ENCODE measurements around the gene ADGRL1.
"Not testable (repeated sequence)": the region's sequence is repeated elsewhere in the genome, so short reads cannot be mapped to it uniquely, and the experiment has no call there.

Gene ADGRL1

GRCh38 chr19:14183741-14184350 lies 22.1 kb downstream of the ADGRL1 start:
- no peaks in the 10 kb centered on the region for H4K20me1 ChIP-seq (ENCODE audit: low read depth, low read length)
- no peaks in the 10 kb centered on the region for H3K27me3 ChIP-seq (ENCODE audit: low read length)
- H3F3A ChIP-seq (ENCODE audit: insufficient read depth) = no peaks in the 10 kb centered on the region
- H2AFZ ChIP-seq (ENCODE audit: low read depth, low read length, severe bottlenecking) = no peak overlapping the region
- no peak overlapping the region for H3K4me2 ChIP-seq (ENCODE audit: low read depth, low read length, poor library complexity, severe bottlenecking)
- H3K9ac ChIP-seq (ENCODE audit: low read length) = no peak overlapping the region
- H3K9me2 ChIP-seq (replicated peaks; ENCODE audit: insufficient read depth, low read length) = no peaks in the 10 kb centered on the region
- no peaks in the 10 kb centered on the region for H3K36me3 ChIP-seq (ENCODE audit: low read length)
- no peak overlapping the region for H3K27ac ChIP-seq (ENCODE audit: low read depth, low read length)
- H3K9me3 ChIP-seq (ENCODE audit: insufficient read depth, low read length) = no peaks in the 10 kb centered on the region
- TF ChIP-seq, protein P1, sequence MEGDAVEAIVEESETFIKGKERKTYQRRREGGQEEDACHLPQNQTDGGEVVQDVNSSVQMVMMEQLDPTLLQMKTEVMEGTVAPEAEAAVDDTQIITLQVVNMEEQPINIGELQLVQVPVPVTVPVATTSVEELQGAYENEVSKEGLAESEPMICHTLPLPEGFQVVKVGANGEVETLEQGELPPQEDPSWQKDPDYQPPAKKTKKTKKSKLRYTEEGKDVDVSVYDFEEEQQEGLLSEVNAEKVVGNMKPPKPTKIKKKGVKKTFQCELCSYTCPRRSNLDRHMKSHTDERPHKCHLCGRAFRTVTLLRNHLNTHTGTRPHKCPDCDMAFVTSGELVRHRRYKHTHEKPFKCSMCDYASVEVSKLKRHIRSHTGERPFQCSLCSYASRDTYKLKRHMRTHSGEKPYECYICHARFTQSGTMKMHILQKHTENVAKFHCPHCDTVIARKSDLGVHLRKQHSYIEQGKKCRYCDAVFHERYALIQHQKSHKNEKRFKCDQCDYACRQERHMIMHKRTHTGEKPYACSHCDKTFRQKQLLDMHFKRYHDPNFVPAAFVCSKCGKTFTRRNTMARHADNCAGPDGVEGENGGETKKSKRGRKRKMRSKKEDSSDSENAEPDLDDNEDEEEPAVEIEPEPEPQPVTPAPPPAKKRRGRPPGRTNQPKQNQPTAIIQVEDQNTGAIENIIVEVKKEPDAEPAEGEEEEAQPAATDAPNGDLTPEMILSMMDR (IDR thresholded peaks at IDR 0.05; ENCODE audit: insufficient read depth, low read length, poor library complexity, severe bottlenecking) = no peak
- TF ChIP-seq EZH2phosphoT487 (conservative IDR thresholded peaks at IDR 0.05; ENCODE audit: low read length) = no peak
- H3K79me2 ChIP-seq (ENCODE audit: insufficient read depth, low read length) = no peaks in the 10 kb centered on the region
- H3K4me3 ChIP-seq (ENCODE audit: insufficient read depth, low read length, poor library complexity, severe bottlenecking) = no peak overlapping the region

GRCh38 chr19:14182476-14182875 lies 23.5 kb downstream of the ADGRL1 start:
- TF ChIP-seq, protein P1 (IDR thresholded peaks at IDR 0.05; ENCODE audit: insufficient read depth, low read length, poor library complexity, severe bottlenecking) = no peak
- TF ChIP-seq EZH2phosphoT487 (conservative IDR thresholded peaks at IDR 0.05; ENCODE audit: low read length) = no peak
- H3F3A ChIP-seq (ENCODE audit: insufficient read depth) = no peaks in the 10 kb centered on the region
- no peak overlapping the region for H3K4me3 ChIP-seq (ENCODE audit: insufficient read depth, low read length, poor library complexity, severe bottlenecking)
- no peak overlapping the region for H2AFZ ChIP-seq (ENCODE audit: low read depth, low read length, severe bottlenecking)
- no peaks in the 10 kb centered on the region for H3K27me3 ChIP-seq (ENCODE audit: low read length)
- no peaks in the 10 kb centered on the region for H3K9me2 ChIP-seq (replicated peaks; ENCODE audit: insufficient read depth, low read length)
- no peak overlapping the region for H3K4me2 ChIP-seq (ENCODE audit: low read depth, low read length, poor library complexity, severe bottlenecking)
- no peaks in the 10 kb centered on the region for H3K36me3 ChIP-seq (ENCODE audit: low read length)
- no peaks in the 10 kb centered on the region for H3K79me2 ChIP-seq (ENCODE audit: insufficient read depth, low read length)
- H3K9ac ChIP-seq (ENCODE audit: low read length) = no peak overlapping the region
- no peak overlapping the region for H3K27ac ChIP-seq (ENCODE audit: low read depth, low read length)
- no peaks in the 10 kb centered on the region for H4K20me1 ChIP-seq (ENCODE audit: low read depth, low read length)
- no peaks in the 10 kb centered on the region for H3K9me3 ChIP-seq (ENCODE audit: insufficient read depth, low read length)

DNA sequence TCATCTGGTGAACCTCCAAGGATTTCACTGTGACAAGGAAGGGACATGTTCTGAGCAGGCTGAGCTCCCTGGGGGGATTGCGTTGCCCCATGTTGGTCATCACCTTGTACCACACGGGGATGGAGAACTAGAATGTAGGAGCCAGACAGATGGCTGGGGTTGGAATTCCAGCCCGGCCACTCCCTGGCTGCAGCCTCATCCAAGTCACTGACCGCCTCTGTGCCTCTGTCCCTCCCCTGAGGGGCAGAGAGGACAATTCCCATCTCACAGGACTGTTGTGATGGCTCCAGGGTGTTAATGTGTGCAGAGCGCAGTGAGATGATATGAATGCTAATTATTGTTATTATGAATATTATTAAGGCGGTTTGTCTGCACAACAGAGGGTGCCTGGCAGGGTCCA lies 24.1 kb downstream of the ADGRL1 start:
- no peaks in the 10 kb centered on the region for H3K9me2 ChIP-seq (replicated peaks; ENCODE audit: insufficient read depth, low read length)
- no peaks in the 10 kb centered on the region for H3K79me2 ChIP-seq (ENCODE audit: insufficient read depth, low read length)
- no peaks in the 10 kb centered on the region for H3K36me3 ChIP-seq (ENCODE audit: low read length)
- H3K4me2 ChIP-seq (ENCODE audit: low read depth, low read length, poor library complexity, severe bottlenecking) = no peak overlapping the region
- H3F3A ChIP-seq (ENCODE audit: insufficient read depth) = no peaks in the 10 kb centered on the region
- no peak overlapping the region for H3K4me3 ChIP-seq (ENCODE audit: insufficient read depth, low read length, poor library complexity, severe bottlenecking)
- H3K9me3 ChIP-seq (ENCODE audit: insufficient read depth, low read length) = no peaks in the 10 kb centered on the region
- H3K27ac ChIP-seq (ENCODE audit: low read depth, low read length) = no peak overlapping the region
- TF ChIP-seq, protein P1 (IDR thresholded peaks at IDR 0.05; ENCODE audit: insufficient read depth, low read length, poor library complexity, severe bottlenecking) = no peak
- no peak overlapping the region for H3K9ac ChIP-seq (ENCODE audit: low read length)
- H2AFZ ChIP-seq (ENCODE audit: low read depth, low read length, severe bottlenecking) = no peak overlapping the region
- no peaks in the 10 kb centered on the region for H3K27me3 ChIP-seq (ENCODE audit: low read length)
- H4K20me1 ChIP-seq (ENCODE audit: low read depth, low read length) = no peaks in the 10 kb centered on the region

GRCh38 chr19:14181199-14181598 lies 24.8 kb downstream of the ADGRL1 start:
- not testable (repeated sequence) for H3K4me2 ChIP-seq (ENCODE audit: low read depth, low read length, poor library complexity, severe bottlenecking); H3K9me2 ChIP-seq (replicated peaks; ENCODE audit: insufficient read depth, low read length); H3K4me3 ChIP-seq (ENCODE audit: insufficient read depth, low read length, poor library complexity, severe bottlenecking); H4K20me1 ChIP-seq (ENCODE audit: low read depth, low read length); H2AFZ ChIP-seq (ENCODE audit: low read depth, low read length, severe bottlenecking); H3K79me2 ChIP-seq (ENCODE audit: insufficient read depth, low read length); H3K9ac ChIP-seq (ENCODE audit: low read length); H3K27ac ChIP-seq (ENCODE audit: low read depth, low read length); H3F3A ChIP-seq (ENCODE audit: insufficient read depth); H3K9me3 ChIP-seq (ENCODE audit: insufficient read depth, low read length); H3K27me3 ChIP-seq (ENCODE audit: low read length); H3K36me3 ChIP-seq (ENCODE audit: low read length)
